Progenitor cell of endocrine pancreas (in vitro differentiated cells): ENCODE results near the gene DNAH8. TPM values are rescaled to one million over a fixed set of nuclear protein-coding genes. Genes with fewer than 3 reads are reported as not detected.

Experiments
- DNase-seq: peaks from one replicate; pipeline ENCODE4 v3.0.0; 2021; ENCODE audit warnings: low spot score; ENCODE audit not compliant: unreplicated experiment
- H3K27ac Mint-ChIP-seq: 2 replicates; pipeline ENCODE4 v1.8.0; 2021; ENCODE audit warnings: mild to moderate bottlenecking, moderate library complexity, mixed read lengths
- H3K27me3 Mint-ChIP-seq: 2 replicates; pipeline ENCODE4 v1.8.0; 2021; ENCODE audit warnings: mixed read lengths
- H3K36me3 Mint-ChIP-seq: 2 replicates; pipeline ENCODE4 v1.8.0; 2022; ENCODE audit warnings: mixed read lengths; ENCODE audit not compliant: insufficient read depth
- H3K4me1 Mint-ChIP-seq: 2 replicates; pipeline ENCODE4 v1.8.0; 2021; ENCODE audit warnings: low read depth, mixed read lengths
- H3K4me3 Mint-ChIP-seq: 2 replicates; pipeline ENCODE4 v1.8.0; 2021; ENCODE audit warnings: low read depth, mild to moderate bottlenecking, moderate library complexity, mixed read lengths
- H3K9me3 Mint-ChIP-seq: 2 replicates; pipeline ENCODE4 v1.8.0; 2021; ENCODE audit warnings: low read depth, mixed read lengths
- total RNA-seq: library from RNA; stranded (reverse); gene quantifications from 2 replicates; pipeline ENCODE4 v1.2.1, GENCODE V29; 2021
- TF ChIP-seq, protein P1 (sequence below): fragments of 200-600 bp; sonication (generic); IDR thresholded peaks from one replicate; pipeline ENCODE4 v1.5.0; 2021; ENCODE audit warnings: antibody characterized with exemption, mild to moderate bottlenecking; ENCODE audit not compliant: unreplicated experiment

DNAH8 gene
- total RNA-seq, 1 donor from 2014 or later: 0.12 TPM

DNA sequence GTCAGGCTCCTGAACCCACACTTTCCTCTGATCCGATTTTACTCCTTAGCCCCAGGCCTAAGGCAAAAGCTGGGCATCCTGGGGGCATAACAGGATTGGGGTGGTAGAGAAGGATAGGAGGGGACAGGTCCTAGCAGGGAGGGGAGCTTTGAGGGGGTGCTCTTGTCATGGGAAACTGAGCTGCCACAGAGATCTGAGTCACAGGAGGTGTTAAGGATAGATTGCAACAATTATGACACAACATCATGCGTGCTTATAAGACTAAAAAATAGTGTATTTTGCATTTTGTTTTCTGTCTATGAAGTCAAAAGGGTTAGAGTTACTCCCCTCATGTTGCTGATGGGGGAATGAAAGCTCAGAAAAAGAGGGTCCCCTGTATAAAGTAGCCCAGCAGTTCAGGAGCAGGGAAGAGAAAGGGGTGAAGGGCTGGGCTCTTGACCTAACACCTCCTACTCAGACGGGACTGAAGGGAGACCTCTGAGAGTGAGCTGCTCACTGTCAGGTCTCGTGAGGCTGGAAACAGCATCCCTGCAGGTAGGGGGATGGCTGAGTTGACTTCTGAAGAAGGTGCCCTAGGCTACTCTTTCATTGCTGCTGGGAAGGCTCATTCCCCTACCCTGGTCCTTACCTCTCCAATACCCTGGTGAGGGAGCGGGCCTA, 335.5 kb downstream of the DNAH8 start:
- TF ChIP-seq, protein P1, sequence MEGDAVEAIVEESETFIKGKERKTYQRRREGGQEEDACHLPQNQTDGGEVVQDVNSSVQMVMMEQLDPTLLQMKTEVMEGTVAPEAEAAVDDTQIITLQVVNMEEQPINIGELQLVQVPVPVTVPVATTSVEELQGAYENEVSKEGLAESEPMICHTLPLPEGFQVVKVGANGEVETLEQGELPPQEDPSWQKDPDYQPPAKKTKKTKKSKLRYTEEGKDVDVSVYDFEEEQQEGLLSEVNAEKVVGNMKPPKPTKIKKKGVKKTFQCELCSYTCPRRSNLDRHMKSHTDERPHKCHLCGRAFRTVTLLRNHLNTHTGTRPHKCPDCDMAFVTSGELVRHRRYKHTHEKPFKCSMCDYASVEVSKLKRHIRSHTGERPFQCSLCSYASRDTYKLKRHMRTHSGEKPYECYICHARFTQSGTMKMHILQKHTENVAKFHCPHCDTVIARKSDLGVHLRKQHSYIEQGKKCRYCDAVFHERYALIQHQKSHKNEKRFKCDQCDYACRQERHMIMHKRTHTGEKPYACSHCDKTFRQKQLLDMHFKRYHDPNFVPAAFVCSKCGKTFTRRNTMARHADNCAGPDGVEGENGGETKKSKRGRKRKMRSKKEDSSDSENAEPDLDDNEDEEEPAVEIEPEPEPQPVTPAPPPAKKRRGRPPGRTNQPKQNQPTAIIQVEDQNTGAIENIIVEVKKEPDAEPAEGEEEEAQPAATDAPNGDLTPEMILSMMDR: no peak
- no peak for DNase-seq
- peaks cover 56% of the 10 kb centered on the region for H3K27me3 Mint-ChIP-seq
- H3K27ac Mint-ChIP-seq: no peak overlapping the region
- H3K36me3 Mint-ChIP-seq: no peaks in the 10 kb centered on the region
- H3K4me3 Mint-ChIP-seq: no peak overlapping the region
- H3K9me3 Mint-ChIP-seq: no peaks in the 10 kb centered on the region
- peaks cover 13% of the 10 kb centered on the region for H3K4me1 Mint-ChIP-seq

DNA sequence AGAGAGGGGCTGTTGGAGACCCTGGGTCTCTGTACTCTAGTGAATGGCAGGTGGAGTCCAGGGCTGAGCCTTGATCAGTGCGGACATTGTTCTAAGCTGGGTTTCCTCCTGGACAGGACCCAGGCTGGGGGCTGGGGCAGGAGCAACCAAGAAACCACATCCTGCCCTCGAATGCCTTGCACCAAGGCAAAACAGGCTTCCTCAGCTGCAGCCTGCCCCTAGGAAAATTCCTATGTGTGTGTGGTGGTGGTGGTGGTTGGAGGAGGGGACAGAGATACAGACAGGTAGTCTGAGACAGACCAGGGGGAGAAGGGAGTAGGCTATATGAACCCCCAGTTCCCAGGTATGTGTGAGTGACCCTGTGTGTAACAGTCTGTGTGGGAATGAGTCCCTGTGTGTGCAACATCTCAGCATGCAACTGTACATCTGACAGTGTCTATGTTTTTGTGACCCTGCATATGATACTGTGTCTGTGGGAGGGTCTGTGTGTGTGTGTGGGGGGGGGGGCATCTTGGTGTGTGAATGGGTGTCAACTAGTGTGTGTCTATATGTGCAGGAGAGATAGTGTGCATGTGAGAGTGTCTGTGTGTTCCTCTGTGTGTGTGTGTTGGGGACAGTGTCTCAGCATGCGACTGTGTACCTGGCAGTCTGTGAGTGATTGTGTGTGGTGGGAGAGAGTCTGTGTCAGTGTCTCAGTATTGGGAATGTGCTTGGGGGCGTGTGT, 336.4 kb downstream of the DNAH8 start:
- Mint-ChIP-seq H3K9me3 (no peaks in the 10 kb centered on the region), H3K27me3 (peaks cover 53% of the 10 kb centered on the region), H3K36me3 (no peaks in the 10 kb centered on the region), H3K4me3 (no peak overlapping the region), H3K4me1 (peaks cover 13% of the 10 kb centered on the region), H3K27ac (no peak overlapping the region)
- TF ChIP-seq, protein P1: no peak
- no peak for DNase-seq

DNA sequence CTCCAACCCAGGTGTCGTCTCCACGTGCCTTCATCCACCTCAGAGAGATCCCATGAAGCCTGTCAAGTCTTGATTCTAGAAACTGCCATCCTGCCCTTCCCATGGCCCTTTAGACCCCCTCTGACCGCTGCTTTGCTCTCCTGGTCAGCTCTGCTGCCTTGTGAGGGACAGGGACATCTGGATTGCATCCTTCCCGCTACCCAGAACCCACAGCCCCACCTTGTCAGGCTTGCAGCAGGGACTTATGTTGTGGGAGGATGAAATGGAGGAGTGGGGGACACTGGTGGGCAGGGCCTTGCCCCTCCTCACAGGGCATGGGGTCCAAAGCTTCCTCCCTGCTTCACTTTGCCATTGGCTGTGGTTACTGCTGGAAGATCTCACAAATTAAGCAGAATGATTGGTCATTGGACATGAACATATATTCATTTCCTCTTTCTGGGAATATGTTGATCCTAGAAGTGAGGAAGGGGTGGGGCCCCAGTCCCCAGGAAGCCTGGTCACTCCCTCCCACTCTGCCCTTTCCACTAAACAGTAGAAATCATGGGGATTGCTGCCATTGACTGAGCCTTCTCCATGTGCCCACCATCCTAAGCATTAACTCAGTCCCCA, 338.0 kb downstream of the DNAH8 start:
- DNase-seq: no peak
- Mint-ChIP-seq H3K9me3 (no peaks in the 10 kb centered on the region), H3K36me3 (peaks cover under 1% of the 10 kb centered on the region), H3K27me3 (peaks cover 39% of the 10 kb centered on the region), H3K27ac (no peak overlapping the region), H3K4me3 (no peak overlapping the region), H3K4me1 (peaks cover 13% of the 10 kb centered on the region)
- TF ChIP-seq, protein P1: no peak

DNA sequence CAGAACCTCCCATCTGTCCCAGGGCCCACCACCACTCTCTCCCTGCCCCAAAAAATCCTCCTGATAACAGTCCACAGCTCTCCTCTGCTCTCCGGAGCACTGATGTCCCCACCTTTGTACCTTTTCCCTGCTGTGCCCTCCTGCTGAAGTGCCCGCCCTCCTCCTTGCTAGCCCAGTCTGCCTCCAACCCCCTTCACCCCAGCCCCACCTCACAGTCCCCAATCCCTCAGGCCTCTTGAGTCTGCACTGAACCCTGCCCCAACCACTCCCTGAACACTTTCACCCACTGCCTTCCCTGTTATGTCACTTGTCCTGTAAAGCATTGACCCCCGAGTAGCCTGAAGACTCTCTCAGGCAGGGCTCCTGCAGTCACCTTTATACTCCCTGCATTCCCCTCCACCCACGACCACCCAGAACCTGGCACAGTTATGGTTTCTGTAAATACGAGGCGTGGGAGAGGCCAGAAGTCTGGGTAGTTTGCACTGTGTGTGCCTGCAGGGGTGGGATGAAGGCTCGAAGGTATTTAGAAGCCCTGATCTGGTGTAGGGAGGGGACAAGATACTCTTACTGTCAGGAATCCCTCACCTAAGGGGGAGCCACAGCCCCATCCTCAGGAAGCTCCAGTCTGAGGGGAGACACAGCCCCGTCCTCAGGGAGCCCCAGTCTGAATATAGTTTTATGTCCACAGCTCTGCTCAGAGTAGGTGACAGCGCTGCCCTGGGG, 338.9 kb downstream of the DNAH8 start:
- no peak for DNase-seq
- Mint-ChIP-seq H3K9me3 (no peaks in the 10 kb centered on the region), H3K4me3 (no peak overlapping the region), H3K36me3 (peaks cover 4% of the 10 kb centered on the region), H3K27me3 (peaks cover 39% of the 10 kb centered on the region), H3K4me1 (peaks cover 13% of the 10 kb centered on the region), H3K27ac (no peak overlapping the region)
- TF ChIP-seq, protein P1: no peak

DNA sequence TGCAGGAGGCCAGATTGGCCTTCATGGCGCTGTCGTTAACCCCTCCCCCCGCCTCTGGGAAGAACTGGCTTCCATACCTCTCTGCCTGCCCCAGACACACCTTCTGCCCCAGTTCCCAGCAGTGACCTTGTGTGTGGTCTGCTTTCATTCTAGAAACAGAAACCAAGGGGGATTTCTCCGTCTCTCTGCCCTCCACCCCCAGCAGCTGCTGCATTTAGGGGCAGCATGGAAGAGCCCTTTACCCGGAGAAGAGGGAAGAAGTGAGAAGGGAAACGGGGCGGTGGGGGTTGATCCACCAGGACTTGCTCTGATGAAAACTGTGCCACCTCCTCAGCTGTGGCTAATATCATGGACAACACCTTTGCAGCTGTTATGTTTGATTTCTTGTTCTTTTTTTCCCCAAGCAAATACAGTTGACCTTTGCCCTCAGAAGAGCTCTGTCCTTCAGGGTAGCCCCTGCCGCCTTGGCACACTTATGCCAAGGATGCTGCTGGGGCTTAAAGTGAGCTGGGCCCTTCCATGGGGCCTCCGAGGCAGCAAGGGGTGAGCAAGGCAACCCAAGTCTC, 339.5 kb downstream of the DNAH8 start:
- H3K36me3 Mint-ChIP-seq: peaks cover 4% of the 10 kb centered on the region

More for the DNA sequence above, 339.5 kb downstream of the DNAH8 start:
- no peak for DNase-seq
- Mint-ChIP-seq H3K27me3 (peaks cover 32% of the 10 kb centered on the region), H3K4me3 (no peak overlapping the region), H3K27ac (no peak overlapping the region), H3K9me3 (no peaks in the 10 kb centered on the region), H3K4me1 (peaks cover 15% of the 10 kb centered on the region)
- TF ChIP-seq, protein P1: no peak
